Upper lobe of left lung (tissue), 4 donors: Measurements from ENCODE around the gene RHPN2.

Source experiments
- POLR2A ChIP-seq, 4 donors: fragments of 450-650 bp; IDR thresholded peaks; one replicate each; pipeline ENCODE4 v1.5.1; 2016 to 2017; ENCODE audit warnings: antibody characterized with exemption in 4 of 4, mild to moderate bottlenecking in 2 of 4
- POLR2AphosphoS5 ChIP-seq, 2 donors: sonication (generic); formaldehyde crosslinking; IDR thresholded peaks; one replicate each; pipeline ENCODE4 v1.5.1; 2017; ENCODE audit warnings: antibody characterized with exemption in 2 of 2
- TF ChIP-seq, protein P1 (sequence below), 6 experiments: fragments of 450-650 bp in 4 of 6; fragments of 200-600 bp in 2 of 6; sonication (generic) in 2 of 6; IDR thresholded peaks; one replicate each; pipeline ENCODE4 v1.5.1; 2016 to 2019; ENCODE audit warnings: antibody characterized with exemption in 6 of 6

DNA sequence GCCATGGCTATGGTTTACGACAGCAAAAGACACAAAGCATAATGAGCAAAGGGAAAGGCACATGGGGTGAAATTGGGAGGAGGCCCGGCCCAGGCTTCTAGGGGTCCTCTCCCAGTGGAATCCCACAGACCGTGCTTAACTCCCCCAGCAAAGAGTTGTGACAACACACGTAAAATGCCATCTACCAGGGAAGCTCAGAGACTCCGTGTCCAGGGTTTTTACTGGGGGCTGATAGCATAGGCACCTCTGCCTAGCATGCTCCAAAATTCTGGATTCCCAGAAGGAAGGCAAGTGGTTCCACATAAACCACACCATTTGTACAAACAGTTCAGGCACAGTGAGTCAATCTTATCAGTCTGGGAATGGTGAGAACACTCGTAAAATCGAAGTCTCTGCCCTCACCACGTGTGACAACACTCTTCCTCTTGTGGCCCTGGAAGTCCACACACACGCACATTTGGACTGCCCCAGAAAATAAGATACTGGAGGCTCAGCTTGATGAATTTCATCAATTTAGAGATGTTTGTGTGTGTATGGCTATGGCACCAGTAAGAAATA lies 34.9 kb downstream of the RHPN2 start:
- TF ChIP-seq, protein P1, sequence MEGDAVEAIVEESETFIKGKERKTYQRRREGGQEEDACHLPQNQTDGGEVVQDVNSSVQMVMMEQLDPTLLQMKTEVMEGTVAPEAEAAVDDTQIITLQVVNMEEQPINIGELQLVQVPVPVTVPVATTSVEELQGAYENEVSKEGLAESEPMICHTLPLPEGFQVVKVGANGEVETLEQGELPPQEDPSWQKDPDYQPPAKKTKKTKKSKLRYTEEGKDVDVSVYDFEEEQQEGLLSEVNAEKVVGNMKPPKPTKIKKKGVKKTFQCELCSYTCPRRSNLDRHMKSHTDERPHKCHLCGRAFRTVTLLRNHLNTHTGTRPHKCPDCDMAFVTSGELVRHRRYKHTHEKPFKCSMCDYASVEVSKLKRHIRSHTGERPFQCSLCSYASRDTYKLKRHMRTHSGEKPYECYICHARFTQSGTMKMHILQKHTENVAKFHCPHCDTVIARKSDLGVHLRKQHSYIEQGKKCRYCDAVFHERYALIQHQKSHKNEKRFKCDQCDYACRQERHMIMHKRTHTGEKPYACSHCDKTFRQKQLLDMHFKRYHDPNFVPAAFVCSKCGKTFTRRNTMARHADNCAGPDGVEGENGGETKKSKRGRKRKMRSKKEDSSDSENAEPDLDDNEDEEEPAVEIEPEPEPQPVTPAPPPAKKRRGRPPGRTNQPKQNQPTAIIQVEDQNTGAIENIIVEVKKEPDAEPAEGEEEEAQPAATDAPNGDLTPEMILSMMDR (IDR thresholded peaks at IDR 0.05), result no peak
- TF ChIP-seq POLR2AphosphoS5 (IDR thresholded peaks at IDR 0.05) (no peak), POLR2A (IDR thresholded peaks at IDR 0.05) (no peak)
